LNCaP clone FGC (cell line): Measurements from ENCODE around the gene SLC9A5.

Experiments
- DNase-seq: peaks from one replicate; pipeline ENCODE4 v3.0.0-alpha.2; 2011; ENCODE audit warnings: low read depth
- H3K4me3 ChIP-seq: 2 replicates; pipeline ENCODE4 v1.5.1; 2011; ENCODE audit warnings: mild to moderate bottlenecking, low read depth, low read length, control low read depth
- TF ChIP-seq, protein P1 (sequence below): IDR thresholded peaks from 2 replicates; pipeline ENCODE4 v1.5.1; 2012; ENCODE audit warnings: mild to moderate bottlenecking; ENCODE audit not compliant: control insufficient read depth, insufficient read depth; ENCODE audit errors: extremely low read depth

The SLC9A5 gene

DNA sequence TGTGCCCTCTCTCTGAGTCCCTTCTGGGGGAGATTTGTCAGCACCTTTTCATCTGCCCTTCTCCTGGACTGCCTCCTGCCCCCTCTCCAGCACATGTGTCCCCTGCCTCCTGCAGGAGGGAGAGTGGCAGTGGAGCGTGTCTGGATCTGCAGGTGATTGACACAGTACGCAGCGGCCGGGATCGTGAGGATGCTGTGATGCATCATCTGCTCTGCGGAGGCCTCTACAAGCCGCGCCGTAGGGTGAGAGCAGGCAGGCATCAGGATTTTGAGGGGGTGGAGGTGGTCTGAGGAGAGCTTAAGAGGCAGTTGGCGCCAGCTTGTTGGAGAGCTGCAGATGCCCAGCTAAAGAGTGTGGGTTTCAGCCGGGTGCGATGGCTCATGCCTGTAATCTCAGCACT, 10.9 kb downstream of the SLC9A5 start:
- no peak for DNase-seq
- TF ChIP-seq, protein P1, sequence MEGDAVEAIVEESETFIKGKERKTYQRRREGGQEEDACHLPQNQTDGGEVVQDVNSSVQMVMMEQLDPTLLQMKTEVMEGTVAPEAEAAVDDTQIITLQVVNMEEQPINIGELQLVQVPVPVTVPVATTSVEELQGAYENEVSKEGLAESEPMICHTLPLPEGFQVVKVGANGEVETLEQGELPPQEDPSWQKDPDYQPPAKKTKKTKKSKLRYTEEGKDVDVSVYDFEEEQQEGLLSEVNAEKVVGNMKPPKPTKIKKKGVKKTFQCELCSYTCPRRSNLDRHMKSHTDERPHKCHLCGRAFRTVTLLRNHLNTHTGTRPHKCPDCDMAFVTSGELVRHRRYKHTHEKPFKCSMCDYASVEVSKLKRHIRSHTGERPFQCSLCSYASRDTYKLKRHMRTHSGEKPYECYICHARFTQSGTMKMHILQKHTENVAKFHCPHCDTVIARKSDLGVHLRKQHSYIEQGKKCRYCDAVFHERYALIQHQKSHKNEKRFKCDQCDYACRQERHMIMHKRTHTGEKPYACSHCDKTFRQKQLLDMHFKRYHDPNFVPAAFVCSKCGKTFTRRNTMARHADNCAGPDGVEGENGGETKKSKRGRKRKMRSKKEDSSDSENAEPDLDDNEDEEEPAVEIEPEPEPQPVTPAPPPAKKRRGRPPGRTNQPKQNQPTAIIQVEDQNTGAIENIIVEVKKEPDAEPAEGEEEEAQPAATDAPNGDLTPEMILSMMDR, result no peak

DNA sequence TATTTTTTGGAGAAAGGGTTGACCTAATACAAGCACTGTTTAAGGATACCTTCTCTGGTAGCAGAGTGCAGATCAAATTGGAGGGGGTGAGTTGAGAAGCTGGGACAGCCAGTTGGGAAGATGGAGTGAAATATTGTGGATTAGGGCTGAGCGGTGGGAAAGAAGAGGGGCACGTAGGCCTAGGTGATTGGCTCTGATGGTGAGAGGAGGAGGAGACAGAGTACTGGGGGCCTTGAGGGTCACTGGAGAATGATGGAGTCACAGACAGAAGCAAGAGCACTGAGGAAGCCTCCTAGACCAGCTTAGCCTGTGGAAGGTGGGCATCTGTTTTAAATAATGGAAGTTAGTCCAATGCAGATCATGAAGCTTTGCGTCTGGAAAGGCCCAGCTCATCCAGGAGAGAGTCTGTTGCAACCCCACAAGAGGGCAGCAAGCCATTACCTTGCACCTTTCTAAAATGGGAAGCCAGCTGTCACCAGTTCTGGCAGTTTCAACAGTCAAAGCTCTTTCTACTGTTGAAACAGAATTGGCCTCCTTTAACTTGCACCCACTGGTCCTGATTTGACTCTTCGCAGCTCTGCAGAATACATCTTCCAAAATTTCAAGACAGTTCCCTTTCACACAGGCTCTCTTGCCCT, 11.8 kb downstream of the SLC9A5 start:
- H3K4me3 ChIP-seq, result no peak overlapping the region
- TF ChIP-seq, protein P1, result peak; percentile 76
- no peak for DNase-seq

More for the DNA sequence above, 10.9 kb downstream of the SLC9A5 start:
- no peak overlapping the region for H3K4me3 ChIP-seq

DNA sequence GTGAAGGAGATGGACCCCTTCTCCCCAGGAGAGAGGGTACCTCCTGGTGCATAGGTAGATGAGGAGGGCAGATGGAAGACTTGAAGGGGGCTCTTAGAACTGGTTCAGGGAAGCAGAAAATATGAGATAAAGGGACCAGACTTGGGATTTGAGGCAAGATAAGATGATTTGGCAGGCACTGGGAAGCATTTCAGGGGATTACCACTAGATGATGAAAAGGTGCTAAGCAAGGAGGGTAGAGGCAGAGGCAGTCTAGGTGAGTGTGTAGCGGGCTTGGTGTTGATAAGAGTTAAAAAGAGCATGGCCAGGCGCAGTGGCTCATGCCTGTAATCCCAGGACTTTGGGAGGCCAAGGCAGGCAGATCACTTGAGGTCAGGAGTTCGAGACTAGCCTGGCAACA, 14.4 kb downstream of the SLC9A5 start:
- no peak overlapping the region for H3K4me3 ChIP-seq
- no peak for DNase-seq
- TF ChIP-seq, protein P1, result no peak

DNA sequence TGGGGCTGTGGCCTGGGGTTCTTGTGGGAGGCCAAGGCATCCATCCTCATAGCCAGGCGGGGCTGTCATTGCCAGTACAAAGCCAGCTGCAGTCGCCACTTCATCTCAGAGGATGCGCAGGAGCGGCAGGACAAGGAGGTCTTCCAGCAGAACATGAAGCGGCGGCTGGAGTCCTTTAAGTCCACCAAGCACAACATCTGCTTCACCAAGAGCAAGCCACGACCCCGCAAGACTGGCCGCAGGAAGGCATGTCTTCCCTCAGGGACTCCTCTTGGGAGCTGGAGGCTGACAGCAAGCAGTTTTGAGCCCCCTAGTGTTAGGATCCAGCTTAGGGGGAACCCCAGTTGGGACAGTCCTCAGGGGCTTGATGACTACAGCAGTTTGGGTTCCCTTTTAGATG, 15.5 kb downstream of the SLC9A5 start:
- no peak for DNase-seq
- TF ChIP-seq, protein P1, result no peak
- H3K4me3 ChIP-seq, result no peak overlapping the region

DNA sequence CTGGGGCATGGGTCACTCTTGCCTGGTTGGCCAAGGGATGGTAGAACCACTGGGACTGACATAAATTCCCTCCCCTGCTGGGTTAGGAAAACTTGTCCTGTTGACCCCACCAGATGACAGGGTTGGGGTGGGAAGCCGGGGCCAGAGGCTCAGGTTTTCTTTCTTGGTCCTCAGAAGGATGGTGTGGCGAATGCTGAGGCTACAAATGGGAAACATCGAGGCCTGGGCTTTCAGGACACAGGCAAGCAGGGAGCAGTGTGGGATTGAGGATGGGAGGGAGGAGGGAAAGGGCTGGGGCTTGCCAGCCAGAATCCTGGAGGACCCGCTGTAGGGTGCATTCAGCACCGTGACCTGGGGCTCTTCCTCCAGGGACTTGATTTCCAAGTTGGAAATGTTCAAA, 16.1 kb downstream of the SLC9A5 start:
- H3K4me3 ChIP-seq, result no peak overlapping the region
- TF ChIP-seq, protein P1, result no peak
- DNase-seq, result no peak

DNA sequence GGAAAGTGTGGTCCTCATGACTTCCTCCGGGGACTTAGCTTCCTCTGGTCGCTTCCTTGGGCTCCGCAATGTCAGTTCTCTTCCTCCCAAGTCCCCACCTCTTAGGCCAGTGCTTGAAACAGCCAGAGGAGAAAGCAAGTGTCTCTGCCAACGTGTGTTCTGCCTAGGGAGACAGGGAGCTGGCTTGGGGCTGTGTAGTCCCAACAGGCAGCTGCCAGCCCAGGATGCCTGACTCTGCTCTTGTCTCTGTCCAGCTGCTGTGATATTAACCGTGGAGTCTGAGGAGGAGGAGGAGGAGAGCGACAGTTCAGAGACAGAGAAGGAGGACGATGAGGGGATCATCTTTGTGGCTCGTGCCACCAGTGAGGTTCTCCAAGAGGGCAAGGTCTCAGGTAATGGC, 17.1 kb downstream of the SLC9A5 start:
- no peak overlapping the region for H3K4me3 ChIP-seq
- DNase-seq, result no peak
- TF ChIP-seq, protein P1, result no peak

DNA sequence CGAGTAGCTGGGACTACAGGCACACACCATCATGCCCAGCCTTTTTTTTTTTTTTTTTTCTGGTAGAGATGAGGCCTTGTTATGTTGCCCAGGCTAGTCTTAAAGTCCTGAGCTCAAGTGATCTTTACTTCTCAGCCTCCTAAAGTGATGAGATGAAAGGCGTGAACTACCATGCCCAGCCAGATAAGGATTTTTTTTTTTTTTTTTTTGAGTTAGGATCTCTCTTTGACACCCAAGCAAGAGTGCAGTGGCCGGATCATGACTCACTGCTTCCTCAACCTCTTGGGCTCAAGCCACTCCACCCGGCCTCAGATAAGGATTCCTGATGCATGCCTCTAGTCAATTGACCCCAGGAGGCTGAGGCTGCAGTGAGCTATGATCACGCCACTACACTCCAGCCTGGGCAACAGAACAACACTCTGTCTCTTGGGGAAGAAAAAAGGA, 19.4 kb downstream of the SLC9A5 start:
- TF ChIP-seq, protein P1, result no peak
- DNase-seq, result no peak
- no peak overlapping the region for H3K4me3 ChIP-seq
